Transverse colon (tissue), 4 donors: ENCODE measurements around the gene ARRB1. TPM values are rescaled to one million over a fixed set of nuclear protein-coding genes. Genes with fewer than 3 reads are reported as not detected.

Source experiments
- DNase-seq: peaks from one replicate; pipeline ENCODE4 v3.0.0-alpha.2; 2019
- H3K27ac ChIP-seq, 4 donors: fragments of 200-600 bp; sonication (generic); 2 replicates each; pipeline ENCODE4 v1.5.1; 2016 to 2018; ENCODE audit warnings: inconsistent platforms in 4 of 4
- H3K27me3 ChIP-seq: fragments of 200-600 bp; sonication (generic); 2 replicates; pipeline ENCODE4 v1.5.1; 2017; ENCODE audit warnings: inconsistent platforms
- H3K36me3 ChIP-seq, 4 donors: fragments of 200-600 bp; sonication (generic); 2 replicates each; pipeline ENCODE4 v1.5.1; 2017 to 2019; ENCODE audit warnings: inconsistent platforms in 4 of 4
- H3K4me1 ChIP-seq, 4 donors: fragments of 200-600 bp; sonication (generic); 2 replicates each; pipeline ENCODE4 v1.5.1; 2017 to 2020; ENCODE audit warnings: inconsistent platforms in 4 of 4
- H3K4me3 ChIP-seq, 4 donors: fragments of 200-600 bp; sonication (generic); 1 replicate in 1 of 4; 2 replicates in 3 of 4; pipeline versions ENCODE4 v1.5.1 to v1.6.1; 2017 to 2019; ENCODE audit warnings: inconsistent platforms in 4 of 4
- H3K9me3 ChIP-seq, 2 donors: fragments of 200-600 bp; sonication (generic); 2 replicates each; pipeline ENCODE4 v1.5.1; 2017 to 2019; ENCODE audit warnings: inconsistent platforms in 2 of 2
- CTCF ChIP-seq, 5 experiments: fragments of 200-600 bp in 3 of 5; fragments of 450-650 bp in 2 of 5; sonication (generic) in 3 of 5; IDR thresholded peaks; 1 replicate in 2 of 5; 2 replicates in 3 of 5; pipeline ENCODE4 v1.5.1; 2016 to 2017; ENCODE audit warnings: antibody characterized with exemption in 5 of 5, inconsistent platforms in 3 of 5, mild to moderate bottlenecking in 2 of 5, moderate library complexity in 1 of 5
- EP300 ChIP-seq: sonication (generic); formaldehyde crosslinking; IDR thresholded peaks from one replicate; pipeline ENCODE4 v1.6.1; 2017; ENCODE audit warnings: antibody characterized with exemption, low read depth
- POLR2A ChIP-seq: fragments of 450-650 bp; IDR thresholded peaks from one replicate; pipeline ENCODE4 v1.6.1; 2016; ENCODE audit warnings: antibody characterized with exemption, mild to moderate bottlenecking, moderate library complexity
- POLR2AphosphoS5 ChIP-seq, 3 donors: sonication (generic); formaldehyde crosslinking; IDR thresholded peaks; one replicate each; pipeline ENCODE4 v1.6.1; 2016; ENCODE audit warnings: antibody characterized with exemption in 3 of 3
- whole genome bisulfite sequencing, 2 donors: methylation state at CpG; one replicate each; pipeline ENCODE4 v1.1.5; 2018; ENCODE audit warnings: low coverage in 1 of 2; 5-methylcytosine and 5-hydroxymethylcytosine counted together
- in situ Hi-C, 4 donors: fragments of 200-750 bp; cut with MboI; loops; one replicate each; pipeline versions ENCODE4 v1.15.0 to v1.15.1; 2017; ENCODE audit warnings: low sequenced_read_pairs in 3 of 4, low pct_ligation_motif_present in 1 of 4, low pct_unique_long_range_greater_than_20kb in 1 of 4
- intact Hi-C: fragments of 100-400 bp; cut with DNase I; formaldehyde crosslinking; loops from one replicate; pipeline ENCODE4 v1.15.1; 2023; ENCODE audit warnings: low total_unique reads
- total RNA-seq, 4 donors: library from RNA; depleted of rRNA; stranded (reverse); fragments of >200 nt; gene quantifications; one replicate each; pipeline ENCODE4 v1.1.0, GENCODE V29; 2016

ARRB1 gene
- total RNA-seq, 4 donors from 2014 or later, result 55.7 to 88.2 (median 78.0) TPM

DNA sequence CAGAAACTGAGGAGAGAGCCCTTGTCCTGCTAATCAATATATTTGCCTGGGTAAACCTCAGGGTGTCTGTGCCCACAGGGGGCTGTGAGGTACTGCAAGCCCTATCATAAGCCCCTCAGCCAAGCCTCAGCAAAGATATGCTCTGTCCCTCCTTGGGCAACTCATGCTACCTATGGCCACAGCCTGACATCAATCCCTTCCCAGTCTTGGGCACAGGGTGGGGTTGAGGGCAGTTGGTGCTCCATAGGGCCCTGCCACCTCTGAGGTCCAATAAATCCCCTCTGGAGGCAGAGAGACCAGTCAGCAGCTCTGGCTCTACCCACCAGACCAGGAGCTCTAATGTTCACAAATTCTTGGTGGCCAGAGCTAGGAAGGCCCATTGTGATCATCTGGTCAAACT, 87.1 kb downstream of the ARRB1 start:
- peak; percentile 0 for DNase-seq
- in situ Hi-C loops, result no loop called here
- H3K4me3 ChIP-seq, result no peak overlapping the region
- TF ChIP-seq POLR2A (no peak), POLR2AphosphoS5 (IDR thresholded peaks at IDR 0.05) (no peak), EP300 (no peak), CTCF (IDR thresholded peaks at IDR 0.05) (no peak)
- H3K27me3 ChIP-seq, result no peaks in the 10 kb centered on the region
- H3K4me1 ChIP-seq, result peaks cover 0 to 11% (median 0%) of the 10 kb centered on the region in 4 donors
- H3K9me3 ChIP-seq, result no peaks in the 10 kb centered on the region
- H3K27ac ChIP-seq, result no peak overlapping the region
- H3K36me3 ChIP-seq, result no peaks in the 10 kb centered on the region
- intact Hi-C loops, result no loop called here

DNA sequence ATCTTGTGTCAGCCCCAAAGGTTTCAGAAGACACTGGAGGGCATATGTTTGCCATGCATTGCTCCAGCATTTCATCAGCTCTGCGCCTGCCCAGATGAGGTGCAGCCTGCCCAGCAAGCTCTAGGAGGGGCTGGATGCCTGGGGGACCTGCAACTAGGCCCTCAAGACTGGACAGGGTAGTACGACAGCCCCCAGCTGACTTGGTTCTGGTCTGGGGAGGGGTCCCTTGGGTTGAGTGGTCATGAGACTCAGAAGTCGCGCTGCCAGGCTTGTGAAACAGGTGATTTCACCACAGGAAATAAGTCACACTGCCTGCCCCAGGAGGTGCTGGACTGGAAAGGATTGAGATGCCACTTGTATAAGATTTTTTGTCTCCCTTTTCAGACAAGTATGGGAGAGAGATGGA, 87.5 kb downstream of the ARRB1 start:
- TF ChIP-seq CTCF (IDR thresholded peaks at IDR 0.05) (no peak), POLR2AphosphoS5 (IDR thresholded peaks at IDR 0.05) (peak in 1 of 3 donors; percentile 2), EP300 (no peak)
- peak; percentile 12 for DNase-seq
- Histone ChIP-seq H3K27ac (no peak overlapping the region), H3K4me1 (peaks cover 0 to 11% (median 0%) of the 10 kb centered on the region in 4 donors), H3K9me3 (no peaks in the 10 kb centered on the region), H3K27me3 (no peaks in the 10 kb centered on the region), H3K4me3 (no peak overlapping the region), H3K36me3 (no peaks in the 10 kb centered on the region)
- WGBS, 2 donors, result 57% methylated on average over 4 of the region's 4 CpGs; no CpG with 5 or more reads in 1 of the 2 donors
- intact Hi-C loops, result no loop called here
- in situ Hi-C loops, result no loop called here

DNA sequence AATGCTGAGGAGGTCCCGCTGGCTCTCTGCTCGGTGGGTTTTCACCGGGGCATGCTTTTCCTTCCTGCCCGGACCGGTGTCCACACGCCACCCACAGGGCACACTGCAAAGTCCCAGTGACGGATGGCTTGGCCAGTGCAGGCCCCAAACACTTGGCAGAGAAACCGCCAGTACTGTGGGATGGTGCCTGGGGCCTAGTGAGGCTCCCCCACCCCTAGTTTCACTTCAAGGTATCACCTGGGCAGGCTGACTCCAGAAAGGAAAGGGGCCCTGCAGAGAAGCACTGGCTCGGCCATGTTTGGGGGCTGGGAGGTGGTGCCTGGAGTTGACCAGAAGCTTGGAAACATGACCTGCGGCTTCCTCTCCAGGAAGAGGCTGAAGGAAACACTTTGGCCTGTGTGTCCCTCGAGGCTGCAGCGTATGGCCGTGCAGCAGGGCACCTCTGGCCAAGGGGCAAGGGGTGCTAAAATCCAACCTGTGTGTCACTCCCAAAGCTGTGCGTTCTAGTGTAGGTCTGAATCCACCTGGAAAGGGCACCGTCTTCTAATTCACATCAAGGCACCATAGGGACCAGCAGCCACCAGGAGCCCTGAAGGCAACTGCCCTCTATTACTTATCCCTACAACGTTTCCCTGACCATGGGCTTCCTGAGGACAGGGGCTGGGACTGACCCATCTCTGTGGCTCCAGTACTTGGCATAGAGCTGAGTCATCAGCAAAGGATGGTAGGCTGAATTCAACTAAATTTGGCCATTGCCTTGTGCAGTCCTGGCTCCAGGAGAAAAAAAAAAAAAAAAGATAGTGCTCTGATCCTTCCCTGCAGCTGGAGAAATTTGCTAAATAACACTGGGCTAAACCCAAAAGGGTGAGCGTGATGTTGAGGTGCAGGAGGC, 88.3 kb downstream of the ARRB1 start:
- H3K27me3 ChIP-seq, result no peaks in the 10 kb centered on the region
- peaks cover 0 to 11% (median 0%) of the 10 kb centered on the region in 4 donors for H3K4me1 ChIP-seq
- no peaks in the 10 kb centered on the region for H3K9me3 ChIP-seq
- whole genome bisulfite sequencing, 2 donors, result 65 to 67% methylated on average over 1 to 12 of the region's 17 CpGs
- TF ChIP-seq POLR2A (no peak), EP300 (no peak), CTCF (IDR thresholded peaks at IDR 0.05) (no peak)
- no peak overlapping the region for H3K27ac ChIP-seq
- in situ Hi-C loops (no loop called here), intact Hi-C loops (no loop called here)
- H3K4me3 ChIP-seq, result no peak overlapping the region
- H3K36me3 ChIP-seq, result no peaks in the 10 kb centered on the region
- peak; percentile 7 for DNase-seq

DNA sequence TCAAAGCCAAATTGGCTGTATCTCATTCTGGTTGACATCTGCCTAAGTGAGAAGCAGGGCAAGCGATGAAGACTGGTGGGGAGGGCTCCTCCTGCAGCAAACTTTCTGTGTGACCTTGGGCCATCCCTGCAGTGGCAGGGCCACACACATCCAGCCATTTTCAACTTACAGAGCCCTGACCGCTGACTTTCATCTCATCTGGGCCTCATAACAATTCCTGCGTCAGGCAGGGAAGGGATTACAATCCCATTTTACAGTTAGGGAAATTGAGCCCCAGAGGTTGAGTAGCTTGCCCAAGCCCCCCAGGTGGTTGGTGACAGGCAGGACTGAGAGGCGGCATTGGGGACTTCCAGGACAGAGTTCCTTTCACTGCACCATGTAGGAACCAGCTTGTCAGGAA, 89.0 kb downstream of the ARRB1 start:
- in situ Hi-C loops, result no loop called here
- intact Hi-C loops, result no loop called here
- Histone ChIP-seq H3K9me3 (no peaks in the 10 kb centered on the region), H3K27me3 (peaks cover 6% of the 10 kb centered on the region), H3K4me3 (no peak overlapping the region), H3K4me1 (peaks cover 0 to 11% (median 0%) of the 10 kb centered on the region in 4 donors), H3K27ac (no peak overlapping the region), H3K36me3 (no peaks in the 10 kb centered on the region)
- 92% methylated on average over 4 of the region's 4 CpGs; no CpG with 5 or more reads in 1 of the 2 donors for WGBS, 2 donors
- TF ChIP-seq CTCF (IDR thresholded peaks at IDR 0.05) (no peak), POLR2AphosphoS5 (IDR thresholded peaks at IDR 0.05) (peak in 1 of 3 donors; percentile 6), EP300 (no peak)
- peak; percentile 7 for DNase-seq
